Hematopoietic multipotent progenitor cell treated with erythropoietin and hydrocortisone succinate and interleukin-3 and kit ligand, for 15 days (in vitro differentiated cells): ENCODE results near the gene ANO2.

Source experiments
- DNase-seq: peaks from one replicate; pipeline ENCODE4 v3.0.0-alpha.2; 2015; ENCODE audit warnings: low spot score

ANO2 gene

DNA sequence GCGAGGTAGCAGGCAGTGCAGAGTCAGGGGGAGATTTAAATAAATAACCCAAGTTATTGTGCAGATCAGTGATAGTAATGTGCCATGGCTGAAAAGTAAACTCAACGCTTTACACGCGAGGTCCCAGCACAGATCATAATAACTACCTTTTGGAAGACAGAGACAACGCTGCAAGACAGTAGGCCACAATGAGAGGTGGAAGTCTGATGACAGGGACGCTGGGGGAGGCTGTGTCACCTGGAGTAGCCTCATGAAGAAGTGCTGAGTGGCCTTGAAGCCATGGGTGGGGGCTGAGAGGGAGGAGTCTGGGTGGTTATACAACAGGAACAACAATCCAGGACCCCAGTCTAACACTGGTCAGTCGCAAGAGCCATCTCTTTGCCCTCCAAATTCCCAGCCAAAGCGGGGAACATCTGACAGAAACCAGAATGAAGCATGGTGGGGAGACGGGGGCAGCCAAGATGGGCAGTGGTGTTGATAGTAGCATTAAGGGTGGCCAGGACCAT, 28.2 kb downstream of the ANO2 start:
- DNase-seq: no peak

DNA sequence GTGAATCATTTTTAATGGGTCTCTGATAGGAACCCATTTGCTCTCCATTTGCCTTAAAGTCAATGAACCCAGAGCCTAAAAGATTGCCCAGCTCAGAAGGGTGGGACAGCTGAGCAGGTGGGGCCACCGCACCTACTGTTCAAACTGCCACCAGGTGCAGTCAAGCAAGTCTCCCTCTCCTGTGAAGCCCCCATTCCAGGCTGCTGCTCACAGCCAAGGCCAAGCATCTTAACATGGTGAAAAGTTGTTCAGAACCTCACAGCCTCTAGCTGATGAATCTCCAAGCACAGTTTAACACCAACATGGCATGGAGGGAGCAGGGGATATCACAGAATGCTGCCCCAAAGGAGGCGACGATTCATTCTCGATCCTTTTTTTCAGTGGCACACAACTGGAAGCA, 29.5 kb downstream of the ANO2 start:
- no peak for DNase-seq

DNA sequence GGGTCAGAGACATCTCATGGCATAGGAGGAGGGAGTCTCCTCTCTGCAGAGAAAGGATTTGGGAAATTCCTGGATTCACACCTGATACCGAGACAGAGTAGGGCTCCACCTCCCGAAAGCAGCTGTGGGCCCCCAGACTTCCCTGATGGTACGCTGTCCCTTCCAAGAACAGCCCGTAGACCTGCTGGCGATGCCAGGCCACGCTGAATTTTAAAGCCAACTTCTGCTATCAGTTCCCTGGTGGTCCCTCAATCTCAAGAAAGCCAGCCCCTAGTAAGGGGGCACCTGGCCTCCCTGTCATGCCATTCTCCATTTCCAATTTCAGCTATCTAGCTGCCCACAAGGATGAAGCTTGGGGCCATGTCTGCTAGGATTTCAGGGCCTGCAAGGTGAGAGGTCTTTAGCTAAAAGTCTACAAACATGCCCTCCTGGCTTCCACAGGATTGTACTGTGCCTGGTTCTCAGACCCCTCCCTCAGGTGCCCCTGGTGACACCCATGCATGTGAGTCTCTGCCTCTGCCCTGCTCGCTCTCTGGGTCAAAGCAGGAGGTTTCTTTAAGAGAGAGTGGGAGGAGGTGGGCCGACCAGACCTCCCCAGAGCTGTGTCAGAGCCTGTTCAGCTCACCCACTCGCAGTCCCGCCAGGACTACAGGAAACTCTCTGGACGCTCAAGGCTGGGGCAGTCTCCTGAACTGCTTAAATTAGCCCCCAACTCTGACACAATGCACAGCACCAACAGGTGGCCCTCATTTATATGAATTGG, 30.5 kb downstream of the ANO2 start:
- DNase-seq: no peak

DNA sequence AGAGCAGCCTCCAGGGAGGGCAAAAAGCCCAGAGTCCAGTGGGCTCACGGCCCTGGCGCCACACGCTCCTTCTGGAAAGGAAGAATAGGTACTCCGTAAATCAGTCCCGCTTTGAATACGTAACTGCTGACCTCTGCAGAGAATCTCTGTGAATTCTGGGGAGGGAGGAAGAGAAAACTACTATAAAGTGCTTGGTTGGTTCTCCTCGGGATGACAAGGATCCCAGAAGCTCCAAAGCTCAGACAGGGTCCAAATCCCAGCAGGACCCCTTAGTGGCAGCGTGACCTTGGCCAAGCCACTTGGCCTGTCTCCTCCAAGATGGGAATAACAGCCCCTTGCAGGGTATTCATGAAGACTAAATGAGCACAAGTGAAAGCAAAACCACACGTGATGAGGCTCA, 31.7 kb downstream of the ANO2 start:
- no peak for DNase-seq

DNA sequence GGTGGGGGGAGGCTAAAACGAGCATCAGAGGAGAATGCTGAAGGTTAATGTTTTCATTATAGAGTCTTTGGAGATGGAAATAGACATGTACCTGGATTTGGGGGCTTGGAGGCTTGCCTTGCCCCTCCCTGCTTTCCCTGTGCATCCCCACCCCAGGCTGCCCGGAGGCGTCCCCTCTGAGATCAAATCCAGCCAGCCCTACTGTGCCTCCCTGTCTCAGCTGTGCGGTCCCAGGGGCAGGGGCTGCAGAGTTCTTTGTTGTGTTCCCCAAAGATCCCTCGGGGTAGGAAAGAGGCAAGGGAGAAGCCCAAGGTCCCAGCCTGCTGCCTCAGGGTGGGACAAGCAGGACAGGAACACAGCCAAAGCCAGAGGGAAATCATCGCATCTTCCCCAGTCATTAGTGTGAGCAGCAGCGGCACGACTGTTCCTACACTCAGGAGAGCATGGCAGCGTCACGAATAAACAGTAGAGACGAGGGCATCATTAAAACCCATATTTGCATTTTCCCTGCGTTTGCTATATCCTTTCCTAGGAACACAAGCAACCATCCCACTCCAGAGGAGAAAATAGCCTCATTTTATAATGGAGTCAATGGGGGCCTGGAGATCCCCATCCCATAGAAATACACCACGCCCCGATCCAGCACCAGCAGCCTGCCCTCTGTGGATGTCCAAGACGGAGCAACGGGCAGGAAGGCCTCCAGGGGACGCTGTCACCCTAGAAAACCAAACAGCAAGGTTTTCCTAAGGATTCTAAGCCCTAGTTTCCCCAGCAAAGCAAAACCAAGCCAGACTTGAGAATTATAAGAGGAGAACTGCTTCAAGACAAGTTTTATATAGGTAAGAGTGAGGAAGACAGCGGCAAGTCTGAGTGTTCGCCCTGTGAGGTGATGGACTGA, 32.4 kb downstream of the ANO2 start:
- DNase-seq: no peak

DNA sequence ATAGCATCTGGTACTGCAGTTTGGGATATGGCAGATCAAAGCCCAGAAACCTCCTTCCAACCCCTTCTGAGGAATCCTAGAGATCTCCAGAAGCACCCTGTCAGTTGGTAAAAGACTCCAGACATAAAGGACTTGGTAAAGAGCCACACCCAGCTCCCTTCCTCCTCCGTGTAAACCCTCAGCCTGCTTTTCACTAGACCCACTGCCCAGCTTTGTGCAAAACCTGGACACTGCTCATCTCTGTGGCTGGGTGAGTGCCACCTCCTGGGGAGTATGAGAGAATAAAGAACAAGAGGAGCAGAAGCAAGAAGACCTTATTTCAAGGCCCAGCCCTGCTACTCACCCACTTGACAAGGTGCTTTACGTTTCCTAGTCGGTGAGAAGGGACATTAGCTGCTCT, 33.0 kb downstream of the ANO2 start:
- DNase-seq: no peak

GRCh38 chr12:5910790-5911548, 34.1 kb downstream of the ANO2 start:
- DNase-seq: no peak

GRCh38 chr12:5909560-5909959, 35.5 kb downstream of the ANO2 start:
- no peak for DNase-seq

- DNase-seq: no peak
Measured at GRCh38 chr12:5908251-5908650, 36.8 kb downstream of the ANO2 start.

GRCh38 chr12:5907807-5908206, 37.3 kb downstream of the ANO2 start:
- no peak for DNase-seq

DNA sequence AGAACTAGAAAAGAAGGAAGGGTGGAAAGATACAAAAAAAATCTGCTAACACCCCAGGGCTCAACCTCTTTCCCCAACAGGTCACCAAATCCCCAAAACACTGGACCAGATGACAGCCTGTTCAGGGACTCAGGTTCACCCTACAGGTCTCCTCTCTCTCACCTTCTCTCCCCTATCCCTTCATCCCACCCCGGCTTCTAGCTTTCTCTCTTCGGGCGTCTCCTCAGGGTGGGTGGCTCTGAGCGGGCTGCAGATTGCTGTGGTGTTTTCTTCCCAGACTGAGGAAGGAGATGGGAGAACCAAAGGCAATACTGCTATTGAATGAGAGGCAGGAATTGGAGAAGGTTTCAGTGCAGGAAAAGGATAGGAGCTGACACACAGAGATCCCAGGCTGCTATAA, 39.3 kb downstream of the ANO2 start:
- no peak for DNase-seq

DNA sequence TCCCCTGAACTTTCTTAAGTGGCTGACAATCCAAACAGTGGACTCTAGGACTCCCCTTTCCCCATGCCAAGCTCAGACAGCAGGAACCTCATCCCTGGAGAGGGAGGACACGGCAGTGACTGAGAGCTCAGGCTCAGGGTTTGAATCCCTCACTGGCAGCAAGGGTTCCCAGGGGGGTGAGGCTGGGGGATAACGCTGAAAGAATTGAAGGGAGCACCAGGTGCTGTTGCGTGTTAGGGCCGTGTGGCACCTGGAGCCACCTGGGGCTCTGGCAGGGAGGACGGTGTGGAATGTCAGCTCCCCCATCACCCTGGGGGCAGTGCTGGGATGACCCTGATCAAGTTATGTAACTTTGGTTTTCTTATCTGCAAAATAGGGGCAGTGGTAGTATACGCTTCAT, 40.1 kb downstream of the ANO2 start:
- DNase-seq: no peak

DNA sequence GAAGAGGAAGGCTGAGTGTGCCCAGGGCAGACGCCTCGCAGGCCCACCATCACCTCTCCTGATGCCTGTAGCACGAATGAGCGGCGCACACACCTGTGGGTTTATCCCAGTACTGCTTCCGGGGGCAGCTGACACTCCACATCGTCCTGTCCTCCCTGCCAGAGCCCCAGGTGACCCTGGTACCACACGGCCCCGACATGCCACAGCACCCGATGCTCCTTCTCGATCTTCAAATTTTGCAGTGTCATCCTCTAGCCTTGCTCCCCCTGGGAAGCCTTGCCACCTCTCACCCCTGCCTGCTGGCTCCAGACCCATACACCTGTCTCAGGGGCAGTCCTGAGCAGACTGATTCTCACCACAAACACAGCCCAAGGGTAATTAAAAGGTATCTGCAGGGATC, 40.6 kb downstream of the ANO2 start:
- no peak for DNase-seq

DNA sequence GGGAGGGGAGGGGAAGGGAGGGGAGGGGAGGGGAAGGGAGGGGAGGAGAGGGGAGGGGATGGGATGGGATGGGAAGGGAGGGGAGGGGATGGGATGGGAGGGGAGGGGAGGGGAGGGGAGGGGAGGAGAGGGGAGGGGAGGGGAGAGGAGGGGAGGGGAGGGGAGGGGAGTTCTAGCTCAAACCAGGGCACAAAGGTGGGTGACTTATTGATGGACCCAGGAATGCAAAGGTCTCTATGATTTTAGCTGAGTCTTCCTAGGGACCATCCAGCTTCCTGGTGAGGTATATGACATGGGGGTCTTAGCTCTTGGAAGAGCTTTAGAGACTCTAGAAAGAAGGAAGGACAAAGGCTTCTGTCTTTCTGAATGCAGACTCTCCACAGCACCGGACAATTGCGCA, 42.3 kb downstream of the ANO2 start:
- DNase-seq: no peak

DNA sequence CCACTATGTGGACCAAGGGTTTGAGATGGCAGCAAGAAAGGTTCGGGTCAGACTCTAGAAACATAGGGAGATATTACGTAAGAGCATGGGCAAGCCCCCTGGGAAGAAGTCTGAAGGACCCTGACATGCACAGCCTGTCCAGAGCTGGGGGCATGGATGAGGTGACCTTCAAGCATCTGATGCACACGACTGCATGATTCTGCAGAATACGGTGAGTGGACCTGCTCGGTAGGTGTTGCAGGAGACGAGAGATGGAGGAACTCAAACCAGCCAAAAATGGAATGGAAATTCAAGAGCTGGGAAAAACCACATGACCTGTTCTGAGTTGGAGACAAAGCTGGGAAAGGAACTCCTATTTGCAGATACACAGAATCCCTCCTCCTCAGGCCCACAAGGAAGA, 43.6 kb downstream of the ANO2 start:
- no peak for DNase-seq

DNA sequence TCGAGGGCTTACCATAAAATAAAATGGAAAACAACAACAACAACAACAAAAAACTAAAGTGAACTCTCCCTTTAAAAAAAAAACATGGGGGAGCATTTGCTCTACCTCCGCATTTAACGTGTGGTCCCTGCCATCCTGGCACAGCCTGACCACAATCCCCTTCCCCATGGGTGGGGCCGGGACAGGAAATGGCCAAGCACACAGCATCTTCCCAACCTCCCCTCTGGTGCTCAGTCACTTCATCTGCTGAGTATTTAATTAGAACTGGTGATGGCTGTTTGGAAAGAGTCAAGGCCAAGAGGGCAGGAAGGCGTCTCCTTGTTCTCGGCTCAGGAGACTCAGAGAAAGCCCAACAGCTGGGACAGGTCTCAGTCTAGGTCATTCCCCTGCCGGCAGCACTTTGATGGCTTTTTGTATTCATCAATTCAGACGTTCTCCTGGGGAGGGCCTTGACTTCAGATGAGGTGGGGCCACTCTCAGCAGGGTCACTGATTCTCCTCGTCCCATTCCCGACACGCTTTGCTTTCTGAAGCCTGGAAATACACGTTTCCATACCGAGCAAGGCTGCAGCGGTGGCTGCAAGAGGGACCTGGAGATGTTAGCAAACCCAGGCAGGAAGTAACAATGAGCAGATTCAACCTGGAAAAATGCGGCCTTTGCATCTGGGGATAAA, 44.4 kb downstream of the ANO2 start:
- no peak for DNase-seq

- no peak for DNase-seq
Measured at GRCh38 chr12:5900076-5900475, 45.0 kb downstream of the ANO2 start.

DNA sequence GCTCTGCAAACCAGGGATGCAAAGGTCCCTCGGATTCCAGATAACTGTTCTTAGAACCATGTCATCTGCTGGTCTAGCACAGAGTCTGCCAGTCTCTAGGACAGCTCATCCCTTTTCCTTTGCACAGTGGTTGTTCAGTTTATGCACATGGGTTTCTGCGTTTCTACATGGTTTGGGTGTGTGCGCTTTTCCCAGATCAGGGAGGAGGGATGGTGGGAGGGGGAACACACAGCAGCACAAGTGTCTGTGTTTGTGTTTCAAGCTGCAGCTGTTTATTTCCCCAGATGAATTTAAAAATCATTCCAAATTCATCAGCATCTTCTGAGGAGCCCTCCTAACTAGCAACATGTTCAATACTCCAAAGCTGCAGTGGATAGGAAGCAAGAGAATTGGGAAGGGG, 45.4 kb downstream of the ANO2 start:
- DNase-seq: no peak

GRCh38 chr12:5898874-5899273, 46.2 kb downstream of the ANO2 start:
- DNase-seq: no peak

DNA sequence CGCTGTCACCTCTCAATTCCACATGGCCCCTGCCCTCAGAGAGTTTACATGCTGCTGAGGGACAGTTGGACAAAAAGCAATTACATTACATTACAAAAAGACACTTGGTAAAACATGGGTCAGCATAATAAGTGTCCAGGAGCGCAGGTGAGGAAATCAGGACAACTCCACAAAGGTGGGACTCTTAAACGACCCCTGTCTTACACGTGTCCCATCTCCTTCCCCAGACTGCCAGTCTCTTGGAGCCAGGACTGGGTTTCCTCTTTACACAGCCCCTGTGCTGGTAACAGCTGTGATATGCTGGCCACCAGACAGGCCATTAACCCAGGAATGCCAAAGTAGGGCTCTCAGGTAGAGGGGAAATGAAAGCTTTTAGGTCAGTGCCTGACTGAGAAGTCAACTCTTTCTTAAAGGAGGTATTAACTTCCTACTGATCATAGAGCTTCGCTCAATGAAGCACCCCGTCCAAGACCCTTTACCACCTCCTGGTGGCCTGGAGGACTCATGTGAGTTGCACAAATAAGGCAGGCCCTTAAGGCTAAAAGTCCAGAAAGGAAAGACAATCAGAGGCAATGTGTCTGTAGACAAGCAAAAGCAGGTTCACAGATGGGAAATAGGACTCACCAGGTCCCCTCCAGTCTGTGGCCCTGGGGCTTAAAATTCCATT, 55.5 kb downstream of the ANO2 start:
- peak; percentile 5 for DNase-seq

DNA sequence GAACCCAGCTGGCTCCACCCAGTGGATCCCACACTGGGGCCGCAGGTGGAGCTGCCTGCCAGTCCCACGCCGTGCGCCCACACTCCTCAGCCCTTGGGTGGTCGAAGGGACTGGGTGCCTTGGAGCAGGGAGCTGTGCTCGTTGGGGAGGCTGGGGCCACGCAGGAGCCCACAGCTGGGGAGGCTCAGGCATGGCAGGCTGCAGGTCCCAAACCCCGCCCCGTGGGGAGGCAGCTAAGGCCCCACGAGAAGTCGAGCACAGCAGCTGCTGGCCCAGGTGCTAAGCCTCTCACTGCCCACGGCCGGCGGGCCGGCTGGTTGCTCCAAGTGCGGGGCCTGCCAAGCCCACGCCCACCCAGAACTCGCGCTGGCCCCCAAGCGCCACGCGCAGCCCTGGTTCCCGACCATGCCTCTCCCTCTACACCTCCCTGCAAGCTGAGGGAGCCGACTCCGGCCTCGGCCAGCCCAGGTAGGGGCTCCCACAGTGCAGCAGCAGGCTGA, 56.2 kb downstream of the ANO2 start:
- DNase-seq: no peak
